Mesangial cell (primary cell): ENCODE data around the gene EDNRA. TPM values are rescaled to one million over a fixed set of nuclear protein-coding genes. Genes with fewer than 3 reads are reported as not detected.

Experiments used
- total RNA-seq: library from RNA; depleted of rRNA; stranded (reverse); fragments of >200 nt; gene quantifications from 2 replicates; pipeline ENCODE4 v1.2.3, GENCODE V29; 2015

Gene EDNRA
- 15.0 and 19.8 TPM in 2 replicates for total RNA-seq

GRCh38 chr4:147480891-147481576, at the start of gene EDNRA:
Gene EDNRA, plus strand, starts transcription at chr4:147481097. Its CDS starts 4,585 bp downstream, at chr4:147485682.

Other genes with a start within 250 kb of the EDNRA start
- gene TMEM184C, start 136.3 kb downstream of the EDNRA start, total RNA-seq: 21.0 and 29.5 TPM in 2 replicates
- 5.2 and 6.6 TPM in 2 replicates for gene PRMT9, start 203.1 kb downstream of the EDNRA start, total RNA-seq